GM21528 (cell line): Measurements from ENCODE around the gene SMG7.
"Not testable (repeated sequence)": the region's sequence is repeated elsewhere in the genome, so short reads cannot be mapped to it uniquely, and the experiment has no call there.

Experiments used
- ATAC-seq: cut with Tn5 transposase; IDR thresholded peaks from one replicate; pipeline ENCODE4 v1.9.1; 2021; ENCODE audit warnings: mild to moderate bottlenecking, moderate library complexity; ENCODE audit not compliant: unreplicated experiment, low FRiP score

The SMG7 gene

DNA sequence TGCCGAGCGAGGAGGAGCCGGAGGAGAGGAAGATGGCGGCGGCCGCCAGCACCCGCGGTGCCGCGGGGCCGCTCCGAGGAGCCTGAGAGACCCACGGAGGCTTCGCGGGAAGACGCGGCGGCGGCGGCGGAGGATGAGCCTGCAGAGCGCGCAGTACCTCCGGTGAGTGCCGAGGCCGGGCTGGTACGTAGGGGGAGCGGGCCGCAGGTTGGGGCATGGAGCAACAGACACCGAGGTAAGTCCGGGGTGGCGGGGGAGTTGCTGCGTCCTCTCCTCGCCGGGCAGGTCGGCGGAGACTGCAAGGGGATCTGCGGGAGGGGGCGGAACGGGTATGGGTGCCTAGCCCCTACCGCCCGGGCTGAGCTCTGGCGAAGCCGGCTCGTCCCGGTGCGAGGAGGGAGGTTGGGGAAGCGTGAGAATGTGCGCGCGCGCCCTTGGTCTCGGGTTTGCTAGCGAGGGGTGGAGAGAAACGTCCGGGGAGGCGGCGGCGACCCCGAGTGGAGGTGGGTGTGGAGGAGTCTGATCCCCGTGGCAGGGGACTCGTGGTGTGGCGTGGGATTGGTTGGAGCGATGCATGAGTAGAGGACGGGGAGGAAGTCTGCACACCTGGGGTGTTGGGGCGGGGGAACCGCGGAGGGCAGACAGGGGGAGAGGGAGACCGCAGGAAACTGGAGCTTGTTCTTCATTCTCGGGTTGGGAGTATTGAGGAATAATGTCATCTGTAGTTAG, at the start of gene SMG7:
TSS of gene SMG7 (plus strand) at position 12 of the 729 bp plus-strand sequence. CDS start at position 134, 122 bp downstream.
- ATAC-seq = peak; percentile 16

GRCh38 chr1:183423541-183423940, 48.8 kb upstream of the SMG7 start:
- no peak for ATAC-seq

GRCh38 chr1:183424691-183425090, 47.6 kb upstream of the SMG7 start:
- ATAC-seq = no peak

GRCh38 chr1:183427591-183427990, 44.7 kb upstream of the SMG7 start:
- ATAC-seq = not testable (repeated sequence)

GRCh38 chr1:183431840-183432547, 40.3 kb upstream of the SMG7 start:
- no peak for ATAC-seq

DNA sequence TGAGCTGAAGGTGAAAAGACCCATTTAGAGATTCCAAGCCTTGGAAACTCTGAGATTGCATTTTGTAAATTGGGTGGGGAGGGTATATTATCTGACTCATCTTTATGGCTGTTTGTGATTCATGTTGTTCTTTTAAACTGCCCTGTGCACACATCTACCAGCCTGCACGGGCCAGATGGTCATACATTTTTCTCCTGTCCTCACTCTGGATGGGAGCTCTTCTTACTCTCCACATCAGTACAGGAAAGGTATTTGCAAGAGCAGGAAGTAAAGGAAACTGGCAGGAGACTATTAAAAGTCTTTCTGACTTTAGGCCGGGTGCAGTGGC, 39.8 kb upstream of the SMG7 start:
- ATAC-seq = no peak

DNA sequence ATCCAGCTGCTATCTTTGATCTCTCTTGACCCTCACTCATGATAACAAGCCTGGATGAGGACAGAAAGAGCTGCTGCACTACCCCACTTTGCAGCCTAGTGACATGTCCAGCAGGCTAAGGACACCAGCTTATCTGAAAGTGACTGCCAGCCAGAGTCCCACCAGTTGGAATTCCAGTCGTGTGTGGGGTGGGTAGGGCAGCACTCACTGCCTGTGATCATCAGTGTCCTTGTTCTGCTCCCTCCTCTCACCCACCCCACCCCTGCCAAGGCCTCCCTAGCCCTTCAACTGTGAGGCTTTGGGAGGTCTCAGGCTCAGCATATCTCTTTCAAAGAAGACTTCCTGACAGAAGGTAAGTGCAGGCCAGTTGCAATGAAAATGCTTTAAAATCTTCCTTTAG, 38.6 kb upstream of the SMG7 start:
- no peak for ATAC-seq

GRCh38 chr1:183435497-183435896, 36.8 kb upstream of the SMG7 start:
- ATAC-seq = no peak

DNA sequence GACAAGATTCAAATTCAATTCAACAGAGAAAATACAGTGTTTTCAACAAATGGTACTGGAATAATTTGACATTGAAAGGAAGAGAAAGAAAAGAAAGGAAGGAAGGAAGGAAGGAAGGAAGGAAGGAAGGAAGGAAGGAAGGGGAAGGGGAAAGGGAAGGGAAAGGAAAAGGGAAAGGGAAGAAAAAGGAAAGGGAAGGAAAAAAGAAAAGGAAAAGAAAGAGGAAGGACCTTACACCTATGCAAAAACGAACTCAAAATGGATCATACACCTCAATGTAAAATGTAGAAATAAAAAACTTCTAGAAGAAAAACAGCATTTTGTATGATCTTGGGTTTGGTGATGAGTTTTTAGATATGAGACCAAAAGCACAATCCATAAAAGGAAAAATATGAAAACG, 34.2 kb upstream of the SMG7 start:
- no peak for ATAC-seq

DNA sequence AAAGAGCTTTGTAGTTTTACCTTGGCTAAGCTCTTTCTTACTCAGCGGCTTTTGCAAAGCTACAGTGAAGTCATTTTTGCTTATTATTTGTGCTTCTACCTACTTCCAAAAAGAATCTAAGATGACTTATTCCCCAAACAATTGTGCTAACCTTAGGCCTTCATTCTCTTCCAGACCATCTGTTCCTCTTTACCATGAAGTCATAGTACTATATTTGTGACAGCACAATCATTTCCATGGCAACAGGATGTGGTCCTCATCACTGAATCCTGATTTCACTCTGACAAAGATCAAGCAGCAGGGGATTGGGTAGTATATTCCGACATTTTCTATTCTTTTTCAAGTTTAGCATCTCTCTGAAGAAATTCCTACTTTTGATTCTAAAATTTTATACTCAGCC, 29.3 kb upstream of the SMG7 start:
- no peak for ATAC-seq

DNA sequence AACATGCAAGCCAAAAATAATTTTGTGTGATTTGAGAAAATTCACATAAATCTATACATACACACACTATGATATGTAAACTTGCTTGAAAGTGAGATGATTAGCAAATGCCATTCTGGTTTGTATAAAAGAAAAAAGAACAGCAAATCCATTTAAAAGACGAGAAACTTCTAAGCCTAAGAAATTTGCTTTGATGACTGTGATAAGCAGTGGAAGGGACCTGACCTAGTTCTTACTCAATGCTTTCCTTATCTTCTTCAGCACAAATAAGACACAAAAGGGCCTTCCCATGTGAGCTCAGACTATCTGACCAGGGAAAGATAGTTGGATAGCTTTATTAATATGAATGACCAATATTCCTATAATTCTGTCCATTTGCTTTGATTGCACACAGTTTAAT, 28.8 kb upstream of the SMG7 start:
- ATAC-seq = no peak

GRCh38 chr1:183444243-183444642, 28.1 kb upstream of the SMG7 start:
- ATAC-seq = no peak

- no peak for ATAC-seq
Measured at GRCh38 chr1:183449223-183449770, 23.0 kb upstream of the SMG7 start.

DNA sequence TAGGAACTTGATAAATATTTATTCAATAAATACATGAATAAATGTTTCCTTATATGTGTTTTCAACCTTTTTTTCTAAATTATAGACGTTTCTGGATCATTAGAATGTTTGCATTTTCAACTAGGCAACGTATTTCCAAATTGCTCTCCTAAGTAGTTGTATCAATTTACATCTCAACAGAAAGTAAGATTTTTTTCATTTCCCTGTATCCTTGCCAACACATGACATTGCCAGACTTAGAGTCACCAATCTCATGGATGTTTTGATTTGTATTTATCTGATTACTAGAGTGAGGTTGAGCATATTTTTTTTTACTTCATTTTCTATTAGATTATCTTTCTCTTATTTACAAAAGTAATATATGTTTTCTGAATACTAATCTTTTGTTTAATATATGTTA, 22.2 kb upstream of the SMG7 start:
- ATAC-seq = no peak

- no peak for ATAC-seq
Measured at GRCh38 chr1:183454377-183454776, 17.9 kb upstream of the SMG7 start.

DNA sequence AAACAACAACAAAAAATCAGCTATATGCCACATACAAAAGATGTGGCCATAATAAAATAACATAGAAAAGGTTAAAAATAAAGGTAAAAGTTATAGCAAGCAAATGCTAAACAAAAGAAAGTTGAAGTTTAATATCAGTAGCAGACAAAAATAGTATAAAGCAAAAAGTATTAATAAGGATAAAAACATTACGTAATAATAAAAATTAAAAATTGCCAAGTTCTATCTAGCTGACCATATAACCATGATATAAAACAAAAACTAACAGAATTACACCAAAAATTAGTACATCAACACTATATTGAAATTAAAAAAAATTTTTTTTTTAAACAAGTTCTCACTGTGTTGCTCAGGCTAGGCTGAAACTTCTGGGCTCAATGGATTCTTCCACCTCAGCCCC, 15.5 kb upstream of the SMG7 start:
- ATAC-seq = no peak

DNA sequence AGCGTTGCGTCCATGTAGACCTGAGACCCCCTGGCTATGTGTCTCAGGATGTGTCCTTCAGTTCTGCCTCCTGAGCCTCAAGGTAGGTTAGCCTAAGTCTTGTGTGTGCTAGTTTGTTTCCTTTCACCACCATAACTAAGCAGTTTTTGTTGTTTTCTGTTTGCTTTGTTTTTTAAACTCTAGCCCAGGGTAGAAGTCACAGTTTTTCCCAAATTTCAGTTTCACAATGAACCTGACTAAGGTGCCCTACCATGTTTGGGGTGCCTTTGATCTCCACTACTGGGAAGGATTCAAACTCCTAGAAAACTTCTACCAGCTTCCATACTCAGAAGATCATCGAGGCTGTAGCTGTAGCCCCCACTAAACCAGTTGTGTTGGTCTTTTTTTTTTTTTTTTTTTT, 14.8 kb upstream of the SMG7 start:
- no peak for ATAC-seq

- no peak for ATAC-seq
Measured at GRCh38 chr1:183460596-183460995, 11.7 kb upstream of the SMG7 start.

DNA sequence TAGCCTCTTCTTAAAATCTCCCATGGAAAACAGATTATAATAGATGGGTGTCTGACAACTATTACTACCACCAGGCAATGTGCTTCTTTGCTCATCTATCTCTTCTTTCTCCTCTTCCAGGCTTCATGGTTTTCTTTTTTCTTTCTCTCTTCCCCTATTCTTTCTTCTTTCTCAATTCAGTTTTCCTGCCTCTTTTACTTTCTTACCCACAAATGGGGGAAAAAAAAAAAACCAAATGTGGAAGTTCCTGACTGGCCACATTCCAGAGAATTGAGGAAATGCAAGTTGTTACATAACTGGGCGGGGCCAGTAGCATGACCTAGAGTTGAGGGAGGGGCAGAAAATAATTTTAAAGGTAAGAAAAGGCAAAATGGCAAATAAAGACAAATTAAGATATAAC, 10.9 kb upstream of the SMG7 start:
- ATAC-seq = no peak

DNA sequence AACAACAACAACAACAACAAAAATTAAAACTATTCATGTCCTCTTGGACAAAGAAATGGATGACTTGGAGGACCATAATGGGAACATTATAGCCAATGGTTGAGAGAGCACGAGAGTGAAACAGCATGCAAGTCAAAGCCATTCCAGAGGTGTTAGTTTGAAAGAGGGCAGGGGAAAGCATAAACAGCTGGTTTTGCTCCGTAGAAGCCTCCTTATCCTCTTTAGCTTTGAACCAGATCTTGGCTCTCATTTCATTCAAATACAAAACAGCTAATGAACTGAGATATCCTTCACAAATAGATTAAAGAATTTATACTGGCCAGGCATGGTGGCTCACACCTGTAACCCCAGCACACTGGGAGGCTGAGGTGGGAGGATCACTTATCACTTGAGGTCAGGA, 8.7 kb upstream of the SMG7 start:
- ATAC-seq = no peak

DNA sequence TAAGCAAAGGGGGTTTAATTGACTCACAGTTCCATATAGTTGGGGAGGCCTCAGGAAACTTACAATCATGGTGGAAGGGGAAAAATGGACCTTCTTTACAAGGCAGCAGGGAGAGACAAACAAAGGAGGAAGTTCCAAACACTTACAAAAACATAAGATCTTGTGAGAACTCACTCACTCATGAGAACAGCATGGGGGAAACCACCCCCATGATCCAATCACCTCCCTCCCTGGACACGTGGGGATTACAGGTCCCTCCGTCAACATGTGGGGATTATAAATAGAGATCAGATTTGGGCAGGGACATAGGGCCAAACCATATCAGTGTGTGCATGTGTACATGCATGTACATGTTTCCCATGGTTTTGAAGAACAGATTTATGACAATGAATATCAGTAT, 5.5 kb upstream of the SMG7 start:
- ATAC-seq = no peak

- ATAC-seq = no peak
Measured at GRCh38 chr1:183467687-183468086, 4.6 kb upstream of the SMG7 start.
